NB4 (cell line): ENCODE results near the gene RIMS4.

Experiments used
- DNase-seq: peaks from one replicate; pipeline ENCODE4 v3.0.0; 2010; ENCODE audit warnings: low read depth
- H3K4me3 ChIP-seq: one replicate; pipeline ENCODE4 v1.5.1; 2011; ENCODE audit warnings: mild to moderate bottlenecking, low read depth, low read length, moderate library complexity
- MYC ChIP-seq: IDR thresholded peaks from 2 replicates; pipeline ENCODE4 v1.6.1; 2011; ENCODE audit warnings: low read depth, low read length
- POLR2A ChIP-seq: IDR thresholded peaks from 2 replicates; pipeline ENCODE4 v1.6.1; 2011; ENCODE audit warnings: mild to moderate bottlenecking; ENCODE audit not compliant: insufficient read length; ENCODE audit errors: extremely low read depth
- TF ChIP-seq, protein P1 (sequence below): IDR thresholded peaks from one replicate; pipeline ENCODE4 v1.5.1; 2012; ENCODE audit warnings: low read depth, low read length
- TF ChIP-seq, protein P2 (sequence below): IDR thresholded peaks from 2 replicates; pipeline ENCODE4 v1.6.1; 2011; ENCODE audit warnings: low read depth, low read length

Gene RIMS4

DNA sequence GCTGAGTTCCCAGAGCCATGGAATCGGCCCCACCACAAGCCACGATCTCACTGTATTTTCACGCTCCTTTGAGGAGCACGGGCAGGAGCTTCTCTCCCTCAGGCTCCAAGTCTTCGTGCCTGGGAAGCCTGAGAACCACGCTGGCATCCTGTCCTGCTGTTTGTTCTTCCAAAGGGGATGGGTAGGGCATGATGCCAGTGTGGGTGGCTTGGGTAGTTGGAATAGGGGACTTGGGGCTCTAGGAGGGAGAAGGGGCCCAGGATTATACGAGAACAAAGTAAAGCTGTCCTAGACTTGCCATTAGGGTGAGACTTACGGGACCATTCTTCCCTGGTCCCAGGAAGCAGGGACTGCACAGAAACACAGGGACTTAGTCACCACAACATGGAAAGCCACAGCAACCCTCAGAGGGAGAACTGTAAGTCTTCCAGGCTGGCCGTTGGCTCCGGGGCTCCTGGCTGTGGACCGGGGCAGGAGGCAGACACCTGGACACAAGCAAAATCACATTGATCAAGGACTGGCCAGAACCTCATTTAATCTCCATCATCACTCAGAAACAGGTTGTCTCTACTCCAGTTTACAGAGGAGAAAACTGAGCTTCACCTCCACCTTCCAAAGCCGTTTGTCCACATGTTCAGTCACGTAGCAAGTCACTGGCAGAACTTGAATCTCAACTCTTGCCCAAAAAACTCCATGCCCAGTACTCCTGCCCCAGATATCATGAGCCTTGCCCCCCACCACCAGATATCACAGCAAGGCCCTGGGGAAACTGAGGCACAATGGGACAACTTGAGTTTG is 93.8 kb downstream of the RIMS4 start:
- TF ChIP-seq, protein P1, sequence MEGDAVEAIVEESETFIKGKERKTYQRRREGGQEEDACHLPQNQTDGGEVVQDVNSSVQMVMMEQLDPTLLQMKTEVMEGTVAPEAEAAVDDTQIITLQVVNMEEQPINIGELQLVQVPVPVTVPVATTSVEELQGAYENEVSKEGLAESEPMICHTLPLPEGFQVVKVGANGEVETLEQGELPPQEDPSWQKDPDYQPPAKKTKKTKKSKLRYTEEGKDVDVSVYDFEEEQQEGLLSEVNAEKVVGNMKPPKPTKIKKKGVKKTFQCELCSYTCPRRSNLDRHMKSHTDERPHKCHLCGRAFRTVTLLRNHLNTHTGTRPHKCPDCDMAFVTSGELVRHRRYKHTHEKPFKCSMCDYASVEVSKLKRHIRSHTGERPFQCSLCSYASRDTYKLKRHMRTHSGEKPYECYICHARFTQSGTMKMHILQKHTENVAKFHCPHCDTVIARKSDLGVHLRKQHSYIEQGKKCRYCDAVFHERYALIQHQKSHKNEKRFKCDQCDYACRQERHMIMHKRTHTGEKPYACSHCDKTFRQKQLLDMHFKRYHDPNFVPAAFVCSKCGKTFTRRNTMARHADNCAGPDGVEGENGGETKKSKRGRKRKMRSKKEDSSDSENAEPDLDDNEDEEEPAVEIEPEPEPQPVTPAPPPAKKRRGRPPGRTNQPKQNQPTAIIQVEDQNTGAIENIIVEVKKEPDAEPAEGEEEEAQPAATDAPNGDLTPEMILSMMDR: no peak
- TF ChIP-seq POLR2A (no peak), MYC (no peak)
- TF ChIP-seq, protein P2, sequence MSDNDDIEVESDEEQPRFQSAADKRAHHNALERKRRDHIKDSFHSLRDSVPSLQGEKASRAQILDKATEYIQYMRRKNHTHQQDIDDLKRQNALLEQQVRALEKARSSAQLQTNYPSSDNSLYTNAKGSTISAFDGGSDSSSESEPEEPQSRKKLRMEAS: no peak
- no peak for DNase-seq
- H3K4me3 ChIP-seq: no peak overlapping the region

DNA sequence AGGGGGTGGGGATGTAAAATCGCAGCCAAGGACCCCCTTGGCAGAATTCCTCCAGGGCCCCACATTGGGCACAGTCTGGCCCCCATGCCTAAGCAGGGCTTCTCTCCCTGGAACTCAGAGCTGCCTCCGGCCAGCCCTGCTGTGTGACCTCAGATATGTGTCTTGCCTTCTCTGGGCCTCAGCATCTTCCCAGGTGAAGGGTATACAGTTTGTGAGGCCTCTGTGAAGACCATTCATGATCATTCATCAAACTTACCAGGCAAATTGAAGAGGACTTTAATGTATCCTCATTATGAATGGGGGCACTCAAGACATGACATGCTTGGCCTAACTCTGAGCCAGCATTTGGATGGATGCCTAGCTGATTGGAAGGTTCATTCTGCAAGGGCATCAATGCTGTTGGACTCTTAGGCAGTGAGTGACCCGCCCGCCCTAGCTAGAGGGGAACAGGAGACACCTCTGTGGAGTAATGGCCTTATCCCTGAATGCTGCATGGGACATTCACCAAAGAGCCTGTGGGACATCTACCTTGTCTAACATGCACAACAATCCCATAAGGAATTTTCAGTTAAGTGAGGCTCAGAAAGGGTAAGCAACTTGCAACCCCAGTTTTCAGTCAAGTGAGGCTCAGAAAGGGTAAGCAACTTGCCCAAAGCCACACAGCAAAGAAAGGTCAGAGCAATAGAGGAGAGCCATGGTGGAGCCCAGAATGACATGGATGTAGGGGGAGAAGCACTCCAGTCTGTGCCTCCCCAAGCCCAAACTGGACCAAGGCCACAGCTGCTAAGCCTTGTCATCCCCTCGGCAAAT is 94.6 kb downstream of the RIMS4 start:
- no peak overlapping the region for H3K4me3 ChIP-seq
- TF ChIP-seq MYC (no peak), POLR2A (no peak)
- TF ChIP-seq, protein P1: no peak
- TF ChIP-seq, protein P2: no peak
- DNase-seq: no peak

DNA sequence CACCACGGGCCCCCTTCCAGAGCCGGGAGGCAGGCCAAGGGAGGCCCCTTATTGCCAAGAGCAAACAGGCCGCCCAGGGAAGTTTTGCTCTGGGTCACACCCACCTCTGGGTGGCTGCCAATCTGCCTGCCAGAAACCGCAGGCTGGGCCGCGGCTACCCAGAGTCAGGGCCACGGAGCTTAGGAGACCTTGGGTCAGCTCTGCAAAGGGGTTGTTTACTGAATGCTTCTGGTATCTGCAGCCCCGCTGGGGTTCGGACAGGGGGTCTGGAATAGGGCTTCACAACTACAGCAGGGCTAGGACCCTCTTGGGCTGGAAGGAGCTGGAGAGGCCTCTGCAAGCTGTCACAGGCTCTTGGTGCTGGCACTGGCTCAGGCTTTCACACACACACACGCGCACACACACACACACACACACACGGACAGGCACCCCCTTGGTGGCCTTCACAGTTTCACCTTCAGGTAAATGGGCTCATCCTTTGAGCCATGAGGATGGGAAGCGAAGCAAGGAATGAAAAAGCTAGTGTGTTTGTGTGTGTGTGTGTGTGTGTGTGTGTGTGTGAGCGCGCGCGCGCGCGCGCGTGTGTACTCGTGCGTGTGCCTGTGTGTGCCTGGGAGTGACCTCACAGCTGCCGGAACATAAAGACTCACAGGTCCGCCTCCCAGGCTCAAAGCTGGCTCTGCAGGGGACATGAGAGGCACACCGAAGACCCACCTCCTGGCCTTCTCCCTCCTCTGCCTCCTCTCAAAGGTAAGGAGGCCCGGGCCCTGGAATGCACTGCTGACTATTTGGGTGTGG is 95.4 kb downstream of the RIMS4 start, which contains the start of gene CCN5:
TSS of gene CCN5 (plus strand) at position 669 of the 798 bp plus-strand sequence. CDS start at position 691, 22 bp downstream.
- TF ChIP-seq, protein P1: no peak
- TF ChIP-seq POLR2A: no peak
- TF ChIP-seq, protein P2: no peak
- TF ChIP-seq MYC: no peak
- peak; percentile 45 for DNase-seq
- H3K4me3 ChIP-seq: no peak within 1 kb of the TSS

DNA sequence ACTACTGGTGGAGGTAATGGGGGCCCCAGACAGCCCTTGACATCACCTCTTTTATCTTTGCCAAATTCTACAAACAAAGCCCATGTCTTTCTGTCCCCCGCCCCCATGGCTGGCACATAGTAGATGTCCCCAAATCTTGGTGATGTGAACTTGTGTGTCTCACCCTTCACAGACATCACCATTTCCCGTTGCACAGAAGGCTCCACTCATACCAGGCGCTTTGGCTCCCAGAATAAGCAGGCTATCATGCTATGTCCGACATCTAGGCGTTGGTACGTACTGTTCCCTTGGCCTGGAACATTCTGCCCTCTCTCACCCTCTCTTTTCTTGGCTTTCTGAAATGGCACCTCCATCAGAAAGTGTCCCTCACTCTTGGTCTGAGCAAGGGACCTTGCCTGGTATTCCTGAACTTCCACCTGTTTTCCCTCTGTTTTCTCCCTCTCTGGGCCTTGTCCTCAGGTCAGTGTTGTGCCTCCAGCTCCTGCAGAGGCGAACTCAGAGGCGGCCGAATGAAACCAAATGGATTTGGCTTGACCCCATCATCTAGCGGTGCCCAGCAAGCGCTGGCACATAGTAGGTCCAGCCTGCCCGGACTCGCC is 96.1 kb downstream of the RIMS4 start:
- no peak for DNase-seq
- no peak overlapping the region for H3K4me3 ChIP-seq
- TF ChIP-seq, protein P2: no peak
- no peak for TF ChIP-seq MYC

DNA sequence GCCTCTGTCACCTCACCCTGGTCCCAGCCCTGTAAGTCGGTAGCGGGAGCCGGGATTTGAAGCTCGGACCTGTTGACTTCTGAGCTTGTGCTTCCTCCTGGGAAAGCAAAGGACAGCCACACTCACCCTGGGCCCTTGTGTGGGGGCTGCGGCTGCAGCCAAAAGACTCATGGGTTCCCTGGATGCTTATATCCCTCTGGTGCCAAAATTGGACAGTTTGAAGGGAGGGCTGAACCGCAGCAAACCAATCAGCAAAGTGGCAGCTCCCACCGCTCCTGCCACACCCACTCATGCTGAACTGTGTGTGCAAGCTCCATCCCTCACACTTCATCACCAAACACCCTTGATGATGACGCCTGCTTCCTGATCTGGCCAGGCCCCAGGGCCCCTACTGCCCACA is 99.1 kb downstream of the RIMS4 start:
- H3K4me3 ChIP-seq: no peak overlapping the region
- TF ChIP-seq MYC (no peak), POLR2A (no peak)
- TF ChIP-seq, protein P1: no peak
- TF ChIP-seq, protein P2: no peak
- no peak for DNase-seq
